ENCODE measurements around the gene PNMA5.

DNA sequence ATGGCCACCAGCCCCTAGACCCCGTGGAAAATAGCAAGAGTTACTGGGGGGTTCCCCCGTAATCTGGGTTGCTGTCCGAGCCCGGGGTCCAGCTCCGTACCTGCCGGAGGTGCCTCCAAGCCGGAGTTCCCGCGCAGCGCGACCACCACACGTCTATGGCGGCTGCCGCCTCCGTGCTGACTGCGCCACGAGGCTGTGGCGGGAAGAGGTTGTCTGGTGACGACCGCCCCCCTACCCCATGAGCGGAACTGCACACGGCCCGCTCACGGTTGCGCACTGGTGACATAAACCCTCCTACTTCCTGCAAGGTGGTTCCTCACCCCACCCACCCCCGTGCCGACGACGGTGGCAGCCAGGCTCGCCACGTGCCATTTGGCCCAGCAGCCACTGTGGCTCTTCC lies at the start of gene PNMA5:
- TF ChIP-seq, protein P1, sequence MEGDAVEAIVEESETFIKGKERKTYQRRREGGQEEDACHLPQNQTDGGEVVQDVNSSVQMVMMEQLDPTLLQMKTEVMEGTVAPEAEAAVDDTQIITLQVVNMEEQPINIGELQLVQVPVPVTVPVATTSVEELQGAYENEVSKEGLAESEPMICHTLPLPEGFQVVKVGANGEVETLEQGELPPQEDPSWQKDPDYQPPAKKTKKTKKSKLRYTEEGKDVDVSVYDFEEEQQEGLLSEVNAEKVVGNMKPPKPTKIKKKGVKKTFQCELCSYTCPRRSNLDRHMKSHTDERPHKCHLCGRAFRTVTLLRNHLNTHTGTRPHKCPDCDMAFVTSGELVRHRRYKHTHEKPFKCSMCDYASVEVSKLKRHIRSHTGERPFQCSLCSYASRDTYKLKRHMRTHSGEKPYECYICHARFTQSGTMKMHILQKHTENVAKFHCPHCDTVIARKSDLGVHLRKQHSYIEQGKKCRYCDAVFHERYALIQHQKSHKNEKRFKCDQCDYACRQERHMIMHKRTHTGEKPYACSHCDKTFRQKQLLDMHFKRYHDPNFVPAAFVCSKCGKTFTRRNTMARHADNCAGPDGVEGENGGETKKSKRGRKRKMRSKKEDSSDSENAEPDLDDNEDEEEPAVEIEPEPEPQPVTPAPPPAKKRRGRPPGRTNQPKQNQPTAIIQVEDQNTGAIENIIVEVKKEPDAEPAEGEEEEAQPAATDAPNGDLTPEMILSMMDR (IDR thresholded peaks at IDR 0.05) = no peak
- TF ChIP-seq POLR2A (IDR thresholded peaks at IDR 0.05) = no peak

All from testis (tissue), 2 donors.